Uterus (tissue), 2 donors: ENCODE measurements around the gene KANSL1.

Source experiments
- CTCF ChIP-seq, 4 experiments: fragments of 200-600 bp in 2 of 4; fragments of 450-650 bp in 2 of 4; sonication (generic) in 2 of 4; IDR thresholded peaks; one replicate each; pipeline ENCODE4 v1.5.1; 2016 to 2019; ENCODE audit warnings: antibody characterized with exemption in 4 of 4, mild to moderate bottlenecking in 2 of 4, moderate library complexity in 1 of 4
- POLR2A ChIP-seq, 2 donors: fragments of 450-650 bp; IDR thresholded peaks; one replicate each; pipeline ENCODE4 v1.6.1; 2016; ENCODE audit warnings: antibody characterized with exemption in 2 of 2, mild to moderate bottlenecking in 1 of 2, moderate library complexity in 1 of 2

- TF ChIP-seq POLR2A (IDR thresholded peaks at IDR 0.05) = no peak
- no peak for TF ChIP-seq CTCF (IDR thresholded peaks at IDR 0.05)
Observed at GRCh38 chr17:46143827-46144236, 49.4 kb downstream of the KANSL1 start.
